ENCODE data around the gene SLC9A9. TPM values are rescaled to one million over a fixed set of nuclear protein-coding genes. Genes with fewer than 3 reads are reported as not detected.
A peak's percentile ranks its signal among the peaks of the same experiment; 100 is the strongest.

Gene SLC9A9
- total RNA-seq, 2 donors from 2014 or later: 7.9 to 17.0 TPM

- DNase-seq: no peak
- intact Hi-C loops (cut with DNase I): no loop called here
- ATAC-seq: no peak
These were observed 2.6 kb upstream of the SLC9A9 start for GRCh38 chr3:143850877-143851276.

- intact Hi-C loops (cut with DNase I): no loop called here
- DNase-seq: no peak
- ATAC-seq: peak; percentile 62 to 83
These were observed 1.7 kb upstream of the SLC9A9 start for GRCh38 chr3:143849854-143850549.

- intact Hi-C loops (cut with DNase I): no loop called here
- ATAC-seq (no peak), DNase-seq (no peak)
These were observed 436 bp upstream of the SLC9A9 start for GRCh38 chr3:143848704-143849103.

- DNase-seq: no peak
- no peak for ATAC-seq
- intact Hi-C loops (cut with DNase I): no loop called here
These were observed 4.7 kb downstream of the SLC9A9 start for GRCh38 chr3:143843587-143843986.

- no peak for DNase-seq
- ATAC-seq: peak in 1 of 2 donors; percentile 44
- intact Hi-C loops (cut with DNase I): no loop called here
These were observed 7.6 kb downstream of the SLC9A9 start for GRCh38 chr3:143840636-143841035.

GRCh38 chr3:143839980-143840379 lies 8.3 kb downstream of the SLC9A9 start:
- ATAC-seq: no peak
- DNase-seq: no peak
- intact Hi-C loops (cut with DNase I): no loop called here

GRCh38 chr3:143837076-143837475 lies 11.2 kb downstream of the SLC9A9 start:
- ATAC-seq (no peak), DNase-seq (no peak)
- intact Hi-C loops (cut with DNase I): no loop called here

- no peak for ATAC-seq
- intact Hi-C loops (cut with DNase I): no loop called here
- DNase-seq: no peak
These were observed 13.0 kb downstream of the SLC9A9 start for GRCh38 chr3:143835312-143835711.

- ATAC-seq (peak; percentile 15 to 67), DNase-seq (no peak)
- intact Hi-C loops (cut with DNase I): no loop called here
These were observed 15.8 kb downstream of the SLC9A9 start for GRCh38 chr3:143832433-143832832.

- ATAC-seq: no peak
- intact Hi-C loops (cut with DNase I): no loop called here
- no peak for DNase-seq
These were observed 16.3 kb downstream of the SLC9A9 start for GRCh38 chr3:143831994-143832393.

- ATAC-seq: peak in 1 of 2 donors; percentile 45
- DNase-seq: no peak
- intact Hi-C loops (cut with DNase I): no loop called here
These were observed 17.1 kb downstream of the SLC9A9 start for GRCh38 chr3:143831208-143831607.

GRCh38 chr3:143830786-143831185 lies 17.5 kb downstream of the SLC9A9 start:
- DNase-seq: no peak
- no peak for ATAC-seq
- intact Hi-C loops (cut with DNase I): no loop called here

GRCh38 chr3:143830063-143830462 lies 18.2 kb downstream of the SLC9A9 start:
- no peak for ATAC-seq
- intact Hi-C loops (cut with DNase I): no loop called here
- DNase-seq: no peak

GRCh38 chr3:143827425-143827824 lies 20.8 kb downstream of the SLC9A9 start:
- intact Hi-C loops (cut with DNase I): no loop called here
- ATAC-seq (no peak), DNase-seq (no peak)

- peak; percentile 23 to 81 for ATAC-seq
- intact Hi-C loops (cut with DNase I): no loop called here
- no peak for DNase-seq
These were observed 22.0 kb downstream of the SLC9A9 start for GRCh38 chr3:143826296-143826695.

GRCh38 chr3:143825513-143825912 lies 22.8 kb downstream of the SLC9A9 start:
- intact Hi-C loops (cut with DNase I): no loop called here
- peak; percentile 44 to 63 for ATAC-seq

GRCh38 chr3:143824735-143825385 lies 23.4 kb downstream of the SLC9A9 start:
- ATAC-seq (no peak), DNase-seq (no peak)
- intact Hi-C loops (cut with DNase I): no loop called here

More at GRCh38 chr3:143825513-143825912, 22.8 kb downstream of the SLC9A9 start:
- DNase-seq: no peak

GRCh38 chr3:143822798-143823197 lies 25.5 kb downstream of the SLC9A9 start:
- intact Hi-C loops (cut with DNase I): no loop called here
- ATAC-seq (no peak), DNase-seq (no peak)

GRCh38 chr3:143822374-143822773 lies 25.9 kb downstream of the SLC9A9 start:
- intact Hi-C loops (cut with DNase I): no loop called here
- ATAC-seq: peak in 1 of 2 donors; percentile 23
- DNase-seq: no peak

- intact Hi-C loops (cut with DNase I): no loop called here
- ATAC-seq (no peak), DNase-seq (no peak)
These were observed 26.4 kb downstream of the SLC9A9 start for GRCh38 chr3:143821862-143822261.
